GM21619 (cell line): ENCODE results near the gene MOV10L1.
"Not testable (repeated sequence)": the region's sequence is repeated elsewhere in the genome, so short reads cannot be mapped to it uniquely, and the experiment has no call there.

Source experiments
- ATAC-seq: cut with Tn5 transposase; IDR thresholded peaks from one replicate; pipeline ENCODE4 v1.9.1; 2021; ENCODE audit not compliant: unreplicated experiment

The MOV10L1 gene

DNA sequence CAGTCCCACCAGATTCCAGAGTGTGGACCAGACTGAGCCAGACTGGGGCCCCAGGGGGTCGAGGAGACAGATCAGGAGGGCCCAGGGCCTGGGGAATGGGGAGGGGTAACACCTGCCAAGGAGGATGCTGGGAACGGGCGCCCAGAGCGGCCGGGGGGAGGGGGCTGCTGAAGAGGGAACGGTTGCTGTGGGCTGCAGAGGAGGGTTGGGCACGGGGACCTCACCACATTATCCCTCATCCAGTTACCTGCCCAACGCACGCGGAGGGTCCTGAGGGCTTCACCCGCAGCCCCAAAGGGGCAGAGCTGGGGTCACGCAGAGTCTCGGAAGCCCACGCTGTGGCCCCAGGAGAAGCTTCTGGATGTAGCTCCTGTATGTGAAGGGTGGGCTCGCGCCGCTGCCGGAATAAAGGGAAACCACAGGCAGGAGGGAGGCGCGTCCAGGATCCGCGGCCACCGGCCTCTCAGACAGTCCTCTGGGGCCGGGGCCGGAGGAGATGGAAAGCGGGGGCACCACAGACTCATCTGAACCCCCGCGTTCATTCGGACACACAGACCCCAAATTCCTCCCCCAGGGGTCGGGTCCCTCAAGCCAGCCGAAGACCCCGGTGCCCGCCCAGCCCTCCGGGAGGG, 110.1 kb downstream of the MOV10L1 start:
- peak; percentile 8 for ATAC-seq

DNA sequence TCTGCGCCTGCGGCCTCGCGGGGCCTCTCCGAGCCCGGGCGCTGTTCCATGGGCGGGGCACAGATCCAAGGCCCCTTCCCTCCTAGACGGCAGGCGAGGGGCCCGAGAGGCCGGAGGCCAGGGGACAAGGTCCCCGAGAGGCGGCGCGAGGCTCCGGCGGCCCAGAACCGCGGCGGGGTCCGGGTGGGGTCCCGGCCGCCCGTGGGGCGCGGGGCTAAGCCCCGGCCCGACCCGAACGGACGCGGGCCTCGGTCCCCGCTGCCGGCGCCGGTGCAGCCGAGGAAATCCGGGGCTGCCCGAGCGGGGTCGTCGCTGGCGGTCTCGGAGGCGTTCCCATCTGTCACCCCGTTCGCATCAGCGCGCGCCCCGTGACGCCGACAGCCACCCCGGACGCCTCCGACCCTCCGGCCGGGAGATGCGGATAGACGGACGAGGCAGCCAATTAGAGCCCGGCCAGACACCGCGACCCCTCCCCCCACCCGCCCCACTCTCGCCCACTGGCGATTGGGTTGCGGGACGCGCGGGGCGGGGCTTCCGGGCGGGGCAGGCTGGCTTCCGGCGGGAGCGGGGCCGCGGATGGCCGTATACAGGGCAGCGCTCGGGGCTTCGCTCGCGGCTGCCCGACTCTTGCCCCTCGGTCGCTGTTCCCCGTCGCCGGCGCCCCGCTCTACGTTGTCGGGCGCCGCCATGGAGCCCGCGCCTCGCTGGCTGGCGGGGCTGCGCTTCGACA, 110.8 kb downstream of the MOV10L1 start, which contains the start of gene SELENOO:
Gene SELENOO (plus strand): TSS at position 551 of the 730 bp plus-strand sequence. CDS start 26 bp downstream, at position 577.
- ATAC-seq: peak; percentile 71

DNA sequence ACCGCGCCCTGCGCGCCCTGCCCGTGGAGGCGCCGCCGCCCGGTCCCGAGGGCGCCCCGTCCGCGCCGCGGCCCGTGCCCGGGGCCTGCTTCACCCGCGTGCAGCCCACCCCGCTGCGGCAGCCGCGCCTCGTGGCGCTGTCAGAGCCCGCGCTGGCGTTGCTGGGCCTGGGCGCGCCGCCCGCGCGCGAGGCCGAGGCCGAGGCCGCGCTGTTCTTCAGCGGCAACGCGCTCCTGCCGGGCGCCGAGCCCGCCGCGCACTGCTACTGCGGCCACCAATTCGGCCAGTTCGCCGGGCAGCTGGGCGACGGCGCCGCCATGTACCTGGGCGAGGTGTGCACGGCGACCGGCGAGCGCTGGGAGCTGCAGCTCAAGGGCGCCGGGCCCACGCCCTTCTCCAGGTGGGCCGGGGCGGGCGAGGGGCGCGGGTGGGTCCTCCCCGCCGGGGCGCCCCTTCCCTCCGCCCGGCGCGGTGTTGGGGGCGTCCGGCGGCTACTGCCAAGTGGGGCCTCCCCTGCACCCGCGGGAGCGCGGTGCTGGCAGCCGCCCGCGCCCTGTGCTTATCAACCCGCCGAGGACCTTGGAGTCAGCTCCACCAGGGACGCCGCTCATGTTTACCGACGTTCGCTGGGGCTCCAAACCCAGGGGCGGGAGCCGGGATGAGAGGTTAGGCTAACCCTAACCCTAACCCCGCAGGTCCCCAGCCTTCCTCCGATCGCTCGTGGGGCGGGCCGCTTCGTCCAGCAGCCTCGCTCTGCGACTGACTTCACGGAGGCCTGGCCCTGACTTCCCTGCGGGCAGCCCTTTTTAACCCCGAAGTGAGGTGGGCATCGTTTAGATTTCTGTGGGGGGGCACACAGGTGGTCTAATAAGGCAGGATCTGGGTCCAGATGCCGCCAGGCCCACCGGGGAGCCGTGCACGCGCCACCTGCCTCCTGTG, 111.7 kb downstream of the MOV10L1 start:
- peak; percentile 23 for ATAC-seq

DNA sequence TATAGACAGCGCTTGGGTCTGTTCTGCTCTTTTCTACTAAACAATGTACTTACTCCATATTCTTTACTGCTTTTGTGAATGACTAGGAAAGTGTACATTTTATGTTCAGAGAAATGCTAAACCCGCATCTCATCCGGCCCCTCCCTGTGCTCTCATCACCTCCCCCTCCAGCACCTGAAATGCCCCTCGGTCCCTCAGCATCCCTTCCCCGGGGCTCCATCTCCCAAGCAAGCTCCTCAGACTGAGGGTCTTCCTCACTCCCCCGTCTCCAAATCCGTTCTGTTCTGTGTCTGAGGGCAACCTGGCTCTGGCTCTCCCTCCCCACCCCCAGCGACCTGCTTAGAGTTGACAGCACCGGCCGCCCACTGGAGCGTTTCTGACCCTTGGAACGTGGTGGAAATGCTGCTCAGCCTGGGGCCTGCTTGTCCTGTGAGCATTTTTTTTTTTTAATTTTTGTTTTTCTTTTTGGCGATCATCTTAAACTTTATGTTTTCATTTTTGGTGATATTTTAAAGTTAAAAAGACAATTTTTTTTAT, 112.4 kb downstream of the MOV10L1 start:
- no peak for ATAC-seq

DNA sequence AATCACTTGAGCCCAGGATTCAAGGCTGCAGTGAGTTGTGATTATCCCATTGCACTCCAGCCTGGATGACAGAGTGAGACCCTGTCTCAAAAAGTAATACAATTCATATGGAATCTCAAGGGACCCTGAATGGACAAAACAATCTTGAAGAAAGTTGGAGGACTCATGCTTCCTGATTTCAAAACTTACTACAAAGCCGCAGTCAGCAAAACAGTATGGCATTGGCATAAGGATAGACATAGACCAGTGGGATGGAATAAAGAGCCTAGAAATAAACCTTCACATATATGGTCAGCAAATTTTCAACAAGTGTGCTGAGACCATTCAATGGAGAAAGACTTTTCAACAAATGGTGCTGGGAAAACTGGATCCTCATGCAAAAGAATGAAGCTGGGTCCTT, 113.5 kb downstream of the MOV10L1 start:
- ATAC-seq: no peak

DNA sequence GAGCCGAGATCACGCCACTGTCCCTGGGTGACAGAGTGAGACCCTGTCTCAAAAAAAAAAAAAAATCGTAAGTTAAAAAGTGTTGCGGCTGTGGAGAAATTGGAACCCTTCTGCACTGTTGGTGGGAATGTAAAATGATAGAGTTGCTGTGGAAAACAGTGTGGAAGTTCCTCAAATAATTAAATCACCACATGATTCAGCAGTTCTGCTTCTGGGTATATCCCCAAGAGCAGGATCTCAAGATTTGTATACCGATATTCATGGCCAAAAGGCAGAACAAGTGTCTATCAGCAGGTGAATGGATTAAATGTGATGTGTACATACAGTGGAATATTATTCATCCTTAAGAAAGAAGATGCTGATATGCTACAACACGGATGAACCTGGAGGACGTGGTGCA, 114.8 kb downstream of the MOV10L1 start:
- no peak for ATAC-seq

DNA sequence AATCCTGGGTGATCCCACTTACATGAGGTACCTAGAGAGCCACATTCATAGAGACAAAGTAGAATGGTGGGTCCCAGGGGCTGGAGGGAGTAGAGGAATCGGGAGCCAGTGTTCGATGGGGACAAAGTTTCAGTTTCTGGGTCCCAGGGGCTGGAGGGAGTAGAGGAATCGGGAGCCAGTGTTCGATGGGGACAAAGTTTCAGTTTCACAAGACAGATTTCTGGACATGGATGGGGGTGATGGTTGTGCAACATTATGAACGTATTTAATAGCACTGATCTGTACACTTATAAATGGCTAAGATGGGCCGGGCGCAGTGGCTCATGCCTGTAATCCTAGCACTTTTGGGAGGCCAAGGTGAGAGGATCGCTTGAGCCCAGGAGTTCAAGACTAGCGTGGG, 115.2 kb downstream of the MOV10L1 start:
- ATAC-seq: not testable (repeated sequence)

DNA sequence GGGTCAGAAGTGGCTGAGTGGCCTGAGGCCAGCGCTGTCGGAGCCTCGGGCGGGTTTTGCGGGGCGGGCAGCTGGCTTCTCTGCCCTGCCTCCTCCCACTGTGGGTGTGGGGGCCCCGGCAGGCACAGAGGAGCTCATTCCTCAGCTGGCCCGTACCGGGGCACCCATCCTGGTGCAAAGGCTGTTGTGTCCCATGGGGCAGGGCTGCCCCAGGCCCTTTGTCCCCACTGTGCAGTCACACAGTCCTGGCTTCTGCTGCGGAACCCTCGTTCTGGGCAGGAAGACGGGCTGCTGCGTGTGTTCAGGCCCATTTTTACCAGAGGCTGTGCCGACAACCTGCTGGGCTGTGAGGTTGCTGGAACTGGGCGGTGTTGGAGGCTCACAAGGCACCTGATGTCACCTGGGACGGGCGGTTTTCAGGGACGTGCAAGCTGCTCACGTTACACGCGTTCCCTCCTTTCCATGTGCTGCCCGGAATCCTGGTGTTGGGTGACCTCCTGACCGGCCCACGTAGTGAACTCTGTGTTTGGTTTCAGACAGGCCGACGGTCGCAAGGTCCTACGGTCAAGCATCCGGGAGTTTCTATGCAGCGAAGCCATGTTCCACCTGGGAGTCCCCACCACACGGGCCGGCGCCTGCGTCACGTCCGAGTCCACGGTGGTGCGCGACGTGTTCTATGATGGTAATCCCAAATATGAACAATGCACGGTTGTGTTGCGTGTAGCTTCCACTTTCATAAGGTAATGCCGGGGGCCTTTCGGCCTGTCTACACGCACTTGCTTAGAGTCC, 116.2 kb downstream of the MOV10L1 start:
- ATAC-seq: no peak

DNA sequence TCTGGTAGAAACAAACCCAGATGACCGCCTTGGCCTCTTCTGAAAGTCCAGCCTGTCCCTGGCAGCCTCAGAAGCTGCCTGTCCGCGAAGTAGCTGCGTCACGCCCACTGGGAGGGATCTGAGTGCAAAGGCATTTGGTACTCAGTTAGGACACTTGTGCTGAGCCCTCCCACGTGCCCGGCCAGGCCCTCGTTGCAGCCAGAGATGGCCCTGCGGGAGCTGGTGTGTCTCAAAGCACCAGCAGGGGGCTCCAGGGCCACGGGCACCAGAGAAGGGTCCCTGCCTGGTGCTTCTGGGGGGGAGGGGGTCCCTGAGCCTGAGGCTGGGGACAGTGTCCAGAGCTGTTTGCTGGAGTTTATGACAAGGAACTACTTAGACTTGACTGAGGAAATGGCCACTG, 116.8 kb downstream of the MOV10L1 start:
- no peak for ATAC-seq

DNA sequence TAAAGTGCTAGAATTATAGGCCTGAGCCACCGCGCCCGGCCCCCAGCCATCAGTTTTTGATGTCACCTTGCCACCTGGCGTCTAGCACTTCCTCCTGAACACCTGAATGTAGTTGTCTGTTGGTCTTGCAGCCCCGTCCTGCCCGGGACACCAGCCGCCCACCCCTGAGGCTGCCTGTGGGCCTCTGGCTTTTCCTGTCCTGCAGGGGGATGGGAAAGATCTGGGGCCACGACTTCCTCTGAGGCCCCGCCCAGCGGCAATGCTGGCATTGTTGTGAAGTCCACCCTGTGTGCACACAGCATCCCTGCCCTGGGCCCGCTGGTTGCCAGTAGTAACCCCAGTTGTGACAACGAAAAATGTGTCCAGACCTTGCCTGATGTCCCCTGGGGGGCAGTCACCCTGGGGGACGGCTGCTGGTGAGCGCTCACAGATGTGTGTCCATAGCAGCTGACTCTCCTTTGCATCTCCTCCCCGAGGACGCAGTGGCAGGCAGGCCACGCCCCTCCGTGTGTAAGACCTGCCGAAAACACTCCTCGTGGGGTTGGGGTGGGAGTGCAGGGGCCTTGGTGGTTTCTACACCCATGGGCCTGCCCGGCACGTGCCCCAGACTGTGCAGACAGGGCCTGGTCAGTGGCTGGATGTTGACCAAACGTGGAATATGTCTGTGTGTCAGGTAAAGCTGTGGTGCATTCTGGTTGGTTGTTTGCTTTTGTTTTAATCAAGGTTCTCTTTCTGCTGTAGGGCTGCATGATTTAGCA, 117.8 kb downstream of the MOV10L1 start:
- ATAC-seq: no peak

DNA sequence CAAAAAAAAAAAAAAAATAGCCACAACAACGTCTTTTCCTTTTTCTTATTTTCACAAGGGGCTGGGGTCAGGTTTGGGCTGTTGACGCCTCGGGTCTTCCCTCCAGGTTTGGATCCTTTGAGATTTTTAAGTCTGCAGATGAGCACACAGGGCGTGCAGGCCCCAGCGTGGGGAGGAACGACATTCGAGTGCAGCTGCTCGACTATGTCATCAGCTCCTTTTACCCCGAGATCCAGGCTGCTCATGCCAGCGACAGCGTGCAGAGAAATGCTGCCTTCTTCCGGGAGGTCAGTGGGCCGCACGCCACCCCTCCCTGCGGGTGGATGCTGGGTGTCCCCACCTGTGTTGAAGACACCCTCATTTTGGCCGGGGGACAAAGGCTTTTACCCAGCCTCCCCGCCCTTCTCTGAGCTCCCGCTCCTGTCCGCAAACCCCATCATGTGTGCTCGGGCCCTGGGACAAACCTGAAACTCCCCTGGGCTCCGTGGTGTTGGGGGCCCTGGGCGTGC, 118.7 kb downstream of the MOV10L1 start:
- no peak for ATAC-seq

DNA sequence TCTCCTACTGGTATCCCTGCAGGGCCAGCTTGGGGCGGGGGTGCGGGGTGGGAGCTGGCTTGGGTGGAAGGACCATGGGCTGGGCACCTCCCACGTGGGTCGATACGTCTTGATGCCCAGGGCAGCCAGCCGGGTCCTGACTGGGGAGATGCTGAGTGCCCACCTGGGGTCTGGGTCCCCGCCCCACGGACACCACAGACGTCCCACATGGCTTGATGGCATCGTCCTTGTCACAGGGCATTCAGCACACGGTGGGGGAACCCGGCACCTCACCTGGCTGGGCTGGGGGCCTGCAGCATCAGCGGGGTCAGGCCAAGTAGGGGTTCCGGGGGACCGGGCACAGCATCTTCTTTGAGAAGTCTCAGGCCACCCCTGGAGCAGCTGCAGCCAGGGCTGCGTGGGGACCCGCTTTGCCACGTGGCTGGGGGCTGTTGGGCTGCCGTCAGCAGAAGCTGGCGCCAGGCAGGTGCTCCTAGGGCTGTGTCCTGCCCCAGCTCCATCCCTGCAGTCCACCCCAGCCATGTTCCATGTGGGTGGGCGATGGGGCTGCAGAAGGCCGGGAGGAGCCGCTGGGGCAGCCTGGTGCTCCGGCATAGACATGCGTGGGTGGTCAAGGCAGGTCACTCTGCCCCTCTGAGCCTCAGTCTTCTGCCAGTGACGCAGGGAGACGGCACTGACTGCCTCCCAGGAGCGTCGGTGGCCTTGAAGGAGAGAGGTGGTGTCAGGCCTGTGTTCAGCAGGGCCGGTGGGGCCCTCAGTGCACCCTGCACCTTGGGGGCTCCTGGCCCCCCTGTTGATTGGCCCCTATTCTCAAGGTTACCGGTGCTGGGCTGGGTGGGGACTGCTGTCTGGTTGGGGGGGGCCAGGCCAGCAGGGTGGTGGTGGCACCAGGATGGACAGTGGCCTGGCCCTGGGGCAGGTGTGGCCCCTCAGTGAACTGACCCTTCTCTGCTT, 119.4 kb downstream of the MOV10L1 start:
- no peak for ATAC-seq

DNA sequence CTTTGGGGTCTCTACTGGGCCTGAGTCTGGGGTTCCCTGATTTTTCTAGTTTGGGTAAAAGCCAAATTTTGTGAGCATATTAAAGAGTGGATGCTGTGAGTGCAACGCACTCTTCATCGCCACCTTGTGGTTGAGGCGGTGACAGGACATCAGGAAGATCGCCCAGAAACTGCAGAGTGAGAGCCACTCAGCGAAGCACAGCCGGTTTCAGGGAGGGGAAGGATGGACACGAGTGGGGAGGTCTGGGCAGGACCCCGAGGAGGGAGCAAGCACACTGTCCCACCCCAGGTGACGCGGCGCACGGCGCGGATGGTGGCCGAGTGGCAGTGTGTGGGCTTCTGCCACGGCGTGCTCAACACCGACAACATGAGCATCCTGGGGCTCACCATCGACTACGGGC, 120.1 kb downstream of the MOV10L1 start:
- ATAC-seq: no peak

DNA sequence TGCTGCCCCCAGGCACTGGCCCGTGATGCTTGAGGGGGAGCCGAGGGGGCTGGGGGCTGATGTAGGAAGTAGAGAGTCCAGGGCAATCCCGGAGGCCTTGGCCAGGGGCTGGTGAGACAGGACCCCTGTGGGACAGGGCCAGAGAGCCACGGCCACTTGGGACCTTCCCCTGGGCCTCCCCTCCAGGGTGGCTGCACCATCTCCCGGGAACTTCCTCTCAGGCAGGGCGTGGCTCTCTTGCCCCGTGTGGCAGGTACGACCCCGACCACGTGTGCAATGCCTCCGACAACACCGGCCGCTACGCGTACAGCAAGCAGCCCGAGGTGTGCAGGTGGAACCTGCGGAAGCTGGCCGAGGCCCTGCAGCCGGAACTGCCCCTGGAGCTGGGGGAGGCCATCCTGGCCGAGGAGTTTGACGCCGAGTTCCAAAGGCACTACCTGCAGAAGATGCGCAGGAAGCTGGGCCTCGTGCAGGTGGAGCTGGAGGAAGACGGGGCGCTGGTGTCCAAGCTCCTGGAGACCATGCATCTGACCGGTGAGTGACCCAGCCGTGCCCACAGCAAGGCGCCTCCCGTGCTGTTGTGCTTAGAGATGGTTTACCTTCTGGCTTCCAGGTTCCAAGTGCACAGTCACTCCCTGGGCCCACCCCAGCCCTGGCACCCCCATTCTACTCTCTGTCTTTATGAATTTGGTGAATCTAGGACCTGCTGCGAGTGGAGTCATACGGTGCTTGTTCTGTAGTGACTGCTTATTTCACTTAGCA, 120.8 kb downstream of the MOV10L1 start:
- ATAC-seq: no peak

DNA sequence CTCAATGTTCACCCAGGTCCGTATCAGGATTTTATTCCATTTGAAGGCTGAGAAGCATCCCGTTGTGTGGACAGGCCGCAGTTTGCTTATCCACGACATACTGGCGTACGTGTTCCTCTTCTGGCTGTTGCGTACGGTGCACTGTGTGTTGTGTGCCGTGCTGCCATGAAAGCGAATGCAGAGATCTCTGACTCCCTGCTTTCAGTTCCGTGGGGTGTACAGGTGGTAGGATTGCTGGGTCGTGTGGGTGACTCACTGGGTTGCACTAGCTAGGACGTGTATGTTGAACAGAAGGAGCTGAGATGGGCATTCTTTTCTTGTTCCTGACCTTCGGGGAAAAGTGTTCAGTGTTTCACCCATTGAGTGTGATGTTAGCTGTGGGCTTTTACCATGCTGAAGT, 121.3 kb downstream of the MOV10L1 start:
- no peak for ATAC-seq
